ENCODE data around the gene LMF1.

Gene LMF1

GRCh38 chr16:805474-805873 is 165.3 kb downstream of the LMF1 start:
- Histone ChIP-seq H3K9ac (ENCODE audit: low read depth, low read length) (no peak overlapping the region), H3K4me1 (ENCODE audit: insufficient read depth, low read length) (peaks cover 3% of the 10 kb centered on the region; the same call in 1 of the 2 replicates), H3K27me3 (ENCODE audit: insufficient read depth, low read length) (peaks cover 58% of the 10 kb centered on the region), H3K9me3 (ENCODE audit: insufficient read depth, low read depth, low read length) (no peaks in the 10 kb centered on the region), H3K4me3 (ENCODE audit: low read length) (no peak overlapping the region), H3K36me3 (ENCODE audit: insufficient read depth, low read depth, low read length) (no peaks in the 10 kb centered on the region), H3K27ac (ENCODE audit: low read length) (no peak overlapping the region)

- H3K27me3 ChIP-seq (ENCODE audit: insufficient read depth, low read length), result peaks cover 65% of the 10 kb centered on the region
- peaks cover 3% of the 10 kb centered on the region; the same call in 1 of the 2 replicates for H3K4me1 ChIP-seq (ENCODE audit: insufficient read depth, low read length)
- H3K4me3 ChIP-seq (ENCODE audit: low read length), result no peak overlapping the region
- no peaks in the 10 kb centered on the region for H3K9me3 ChIP-seq (ENCODE audit: insufficient read depth, low read depth, low read length)
- no peak overlapping the region for H3K27ac ChIP-seq (ENCODE audit: low read length)
- no peaks in the 10 kb centered on the region for H3K36me3 ChIP-seq (ENCODE audit: insufficient read depth, low read depth, low read length)
- no peak overlapping the region for H3K9ac ChIP-seq (ENCODE audit: low read depth, low read length)
Measured at GRCh38 chr16:804193-805048, 166.4 kb downstream of the LMF1 start.

- H3K36me3 ChIP-seq (ENCODE audit: insufficient read depth, low read depth, low read length), result no peaks in the 10 kb centered on the region
- H3K4me1 ChIP-seq (ENCODE audit: insufficient read depth, low read length), result peaks cover 3% of the 10 kb centered on the region; the same call in 1 of the 2 replicates
- no peak overlapping the region for H3K4me3 ChIP-seq (ENCODE audit: low read length)
- H3K9ac ChIP-seq (ENCODE audit: low read depth, low read length), result no peak overlapping the region
- peaks cover 70% of the 10 kb centered on the region for H3K27me3 ChIP-seq (ENCODE audit: insufficient read depth, low read length)
- no peaks in the 10 kb centered on the region for H3K9me3 ChIP-seq (ENCODE audit: insufficient read depth, low read depth, low read length)
- H3K27ac ChIP-seq (ENCODE audit: low read length), result no peak overlapping the region
Measured at GRCh38 chr16:803754-804080, 167.1 kb downstream of the LMF1 start.
